WTC11 (cell line): ENCODE results near the gene ZFPM1. TPM values are rescaled to one million over a fixed set of nuclear protein-coding genes. Genes with fewer than 3 reads are reported as not detected.

Experiments
- ATAC-seq: fragments of 200-7000 bp; cut with Tn5 transposase; 2 replicates; pipeline ENCODE4 v1.10.0; 2021; ENCODE audit warnings: mild to moderate bottlenecking, moderate library complexity
- CTCF ChIA-PET: fragments of 300-600 bp; sonication (Branson Sonifier 250); formaldehyde crosslinking; loops from one replicate; lab custom pipeline; 2021; ENCODE audit warnings: antibody characterized with exemption; lab: Charles Lee
- POLR2A ChIA-PET: fragments of 350-600 bp; sonication (Branson Sonifier 250); formaldehyde crosslinking; loops from one replicate; lab custom pipeline; 2021; ENCODE audit warnings: antibody characterized with exemption; lab: Charles Lee
- DNase-seq: peaks from one replicate; pipeline ENCODE4 v3.0.0; 2021; ENCODE audit warnings: low spot score
- H3K27ac Mint-ChIP-seq: 2 replicates; pipeline ENCODE4 v1.8.0; 2021; ENCODE audit warnings: mixed read lengths
- H3K27me3 Mint-ChIP-seq: 2 replicates; pipeline ENCODE4 v1.8.0; 2021; ENCODE audit warnings: low read depth, mild to moderate bottlenecking, moderate library complexity, mixed read lengths
- H3K36me3 Mint-ChIP-seq: 2 replicates; pipeline ENCODE4 v1.8.0; 2021; ENCODE audit warnings: mixed read lengths
- H3K4me1 Mint-ChIP-seq: 2 replicates; pipeline ENCODE4 v1.8.0; 2022; ENCODE audit warnings: mixed read lengths
- H3K4me3 Mint-ChIP-seq: 2 replicates; pipeline ENCODE4 v1.8.0; 2021; ENCODE audit warnings: mild to moderate bottlenecking, moderate library complexity, mixed read lengths
- H3K9me3 Mint-ChIP-seq: 2 replicates; pipeline ENCODE4 v1.8.0; 2021; ENCODE audit warnings: mixed read lengths
- CBFB ChIP-seq: sonication (generic); formaldehyde crosslinking; IDR thresholded peaks from 2 replicates; pipeline ENCODE4 v1.8.1; 2022; ENCODE audit warnings: mild to moderate bottlenecking, low read depth, missing genetic modification reagents
- CREM ChIP-seq: sonication (generic); formaldehyde crosslinking; IDR thresholded peaks from 2 replicates; pipeline ENCODE4 v1.8.1; 2022; ENCODE audit warnings: mild to moderate bottlenecking, missing genetic modification reagents, moderate library complexity
- E2F5 ChIP-seq: sonication (generic); formaldehyde crosslinking; IDR thresholded peaks from 2 replicates; pipeline ENCODE4 v1.8.1; 2022; ENCODE audit warnings: mild to moderate bottlenecking, moderate library complexity, missing genetic modification reagents
- ETV6 ChIP-seq: sonication (generic); formaldehyde crosslinking; IDR thresholded peaks from 2 replicates; pipeline ENCODE4 v1.8.1; 2022; ENCODE audit warnings: mild to moderate bottlenecking, missing genetic modification reagents
- FOXP1 ChIP-seq: sonication (generic); formaldehyde crosslinking; IDR thresholded peaks from 2 replicates; pipeline ENCODE4 v1.8.0; 2022; ENCODE audit warnings: missing genetic modification reagents, mild to moderate bottlenecking, moderate library complexity, borderline replicate concordance
- GABPB1 ChIP-seq: sonication (generic); formaldehyde crosslinking; IDR thresholded peaks from 2 replicates; pipeline ENCODE4 v1.8.1; 2023; ENCODE audit warnings: mild to moderate bottlenecking, missing genetic modification reagents
- GRHL2 ChIP-seq: fragments of 250-450 bp; sonication (Bioruptor Pico); IDR thresholded peaks from 2 replicates; pipeline ENCODE4 v1.8.0; 2022; ENCODE audit warnings: mild to moderate bottlenecking, moderate library complexity; ENCODE audit not compliant: insufficient replicate concordance, severe bottlenecking
- NFATC4 ChIP-seq: fragments of 250-450 bp; sonication (Bioruptor Pico); IDR thresholded peaks from 2 replicates; pipeline ENCODE4 v1.9.0; 2021; ENCODE audit warnings: mild to moderate bottlenecking
- PREB ChIP-seq: sonication (generic); formaldehyde crosslinking; IDR thresholded peaks from 2 replicates; pipeline ENCODE4 v1.8.1; 2022; ENCODE audit warnings: mild to moderate bottlenecking, missing genetic modification reagents, moderate library complexity, borderline replicate concordance
- total RNA-seq: library from RNA; stranded (reverse); gene quantifications from 3 replicates; pipeline ENCODE4 v1.2.3, GENCODE V29; 2021
- TF ChIP-seq, protein P1 (sequence below): sonication (generic); formaldehyde crosslinking; IDR thresholded peaks from 2 replicates; pipeline ENCODE4 v1.8.1; 2023; ENCODE audit warnings: mild to moderate bottlenecking, missing genetic modification reagents, moderate library complexity
- TF ChIP-seq, protein P2 (sequence below): sonication (generic); formaldehyde crosslinking; IDR thresholded peaks from 2 replicates; pipeline ENCODE4 v1.8.0; 2023; ENCODE audit warnings: missing genetic modification reagents, mild to moderate bottlenecking, borderline replicate concordance
- TF ChIP-seq, protein P3 (sequence below): fragments of 200-600 bp; IDR thresholded peaks from 2 replicates; pipeline ENCODE4 v1.8.0; 2022; ENCODE audit warnings: antibody characterized with exemption
- TF ChIP-seq, protein P4 (sequence below): sonication (generic); formaldehyde crosslinking; IDR thresholded peaks from 2 replicates; pipeline ENCODE4 v1.8.1; 2023; ENCODE audit warnings: mild to moderate bottlenecking, moderate library complexity, missing genetic modification reagents
- TF ChIP-seq, protein P5 (sequence below): sonication (generic); formaldehyde crosslinking; IDR thresholded peaks from 2 replicates; pipeline ENCODE4 v1.8.0; 2022; ENCODE audit warnings: mild to moderate bottlenecking, missing genetic modification reagents
- TF ChIP-seq, protein P6 (sequence below): sonication (generic); formaldehyde crosslinking; conservative IDR thresholded peaks from 2 replicates; pipeline ENCODE4 v1.8.1; 2023; ENCODE audit warnings: mild to moderate bottlenecking, low read depth, missing genetic modification reagents, moderate library complexity

The ZFPM1 gene
- total RNA-seq, 1 experiment from 2014 or later, result 9.3 TPM

GRCh38 chr16:88437367-88437964, 15.6 kb upstream of the ZFPM1 start:
- TF ChIP-seq, protein P1, sequence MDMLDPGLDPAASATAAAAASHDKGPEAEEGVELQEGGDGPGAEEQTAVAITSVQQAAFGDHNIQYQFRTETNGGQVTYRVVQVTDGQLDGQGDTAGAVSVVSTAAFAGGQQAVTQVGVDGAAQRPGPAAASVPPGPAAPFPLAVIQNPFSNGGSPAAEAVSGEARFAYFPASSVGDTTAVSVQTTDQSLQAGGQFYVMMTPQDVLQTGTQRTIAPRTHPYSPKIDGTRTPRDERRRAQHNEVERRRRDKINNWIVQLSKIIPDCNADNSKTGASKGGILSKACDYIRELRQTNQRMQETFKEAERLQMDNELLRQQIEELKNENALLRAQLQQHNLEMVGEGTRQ, result 0 out of 2 replicates have a peak, but pooled peaks have one; percentile 19
- TF ChIP-seq ETV6, result 0 out of 2 replicates have a peak, but pooled peaks have one; percentile 12
- TF ChIP-seq PREB, result no peak
- TF ChIP-seq, protein P2, sequence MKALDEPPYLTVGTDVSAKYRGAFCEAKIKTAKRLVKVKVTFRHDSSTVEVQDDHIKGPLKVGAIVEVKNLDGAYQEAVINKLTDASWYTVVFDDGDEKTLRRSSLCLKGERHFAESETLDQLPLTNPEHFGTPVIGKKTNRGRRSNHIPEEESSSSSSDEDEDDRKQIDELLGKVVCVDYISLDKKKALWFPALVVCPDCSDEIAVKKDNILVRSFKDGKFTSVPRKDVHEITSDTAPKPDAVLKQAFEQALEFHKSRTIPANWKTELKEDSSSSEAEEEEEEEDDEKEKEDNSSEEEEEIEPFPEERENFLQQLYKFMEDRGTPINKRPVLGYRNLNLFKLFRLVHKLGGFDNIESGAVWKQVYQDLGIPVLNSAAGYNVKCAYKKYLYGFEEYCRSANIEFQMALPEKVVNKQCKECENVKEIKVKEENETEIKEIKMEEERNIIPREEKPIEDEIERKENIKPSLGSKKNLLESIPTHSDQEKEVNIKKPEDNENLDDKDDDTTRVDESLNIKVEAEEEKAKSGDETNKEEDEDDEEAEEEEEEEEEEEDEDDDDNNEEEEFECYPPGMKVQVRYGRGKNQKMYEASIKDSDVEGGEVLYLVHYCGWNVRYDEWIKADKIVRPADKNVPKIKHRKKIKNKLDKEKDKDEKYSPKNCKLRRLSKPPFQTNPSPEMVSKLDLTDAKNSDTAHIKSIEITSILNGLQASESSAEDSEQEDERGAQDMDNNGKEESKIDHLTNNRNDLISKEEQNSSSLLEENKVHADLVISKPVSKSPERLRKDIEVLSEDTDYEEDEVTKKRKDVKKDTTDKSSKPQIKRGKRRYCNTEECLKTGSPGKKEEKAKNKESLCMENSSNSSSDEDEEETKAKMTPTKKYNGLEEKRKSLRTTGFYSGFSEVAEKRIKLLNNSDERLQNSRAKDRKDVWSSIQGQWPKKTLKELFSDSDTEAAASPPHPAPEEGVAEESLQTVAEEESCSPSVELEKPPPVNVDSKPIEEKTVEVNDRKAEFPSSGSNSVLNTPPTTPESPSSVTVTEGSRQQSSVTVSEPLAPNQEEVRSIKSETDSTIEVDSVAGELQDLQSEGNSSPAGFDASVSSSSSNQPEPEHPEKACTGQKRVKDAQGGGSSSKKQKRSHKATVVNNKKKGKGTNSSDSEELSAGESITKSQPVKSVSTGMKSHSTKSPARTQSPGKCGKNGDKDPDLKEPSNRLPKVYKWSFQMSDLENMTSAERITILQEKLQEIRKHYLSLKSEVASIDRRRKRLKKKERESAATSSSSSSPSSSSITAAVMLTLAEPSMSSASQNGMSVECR (CRISPR knock-in tag), result no peak
- TF ChIP-seq GABPB1 (CRISPR knock-in tag), result 0 out of 2 replicates have a peak, but pooled peaks have one; percentile 13
- TF ChIP-seq, protein P3, sequence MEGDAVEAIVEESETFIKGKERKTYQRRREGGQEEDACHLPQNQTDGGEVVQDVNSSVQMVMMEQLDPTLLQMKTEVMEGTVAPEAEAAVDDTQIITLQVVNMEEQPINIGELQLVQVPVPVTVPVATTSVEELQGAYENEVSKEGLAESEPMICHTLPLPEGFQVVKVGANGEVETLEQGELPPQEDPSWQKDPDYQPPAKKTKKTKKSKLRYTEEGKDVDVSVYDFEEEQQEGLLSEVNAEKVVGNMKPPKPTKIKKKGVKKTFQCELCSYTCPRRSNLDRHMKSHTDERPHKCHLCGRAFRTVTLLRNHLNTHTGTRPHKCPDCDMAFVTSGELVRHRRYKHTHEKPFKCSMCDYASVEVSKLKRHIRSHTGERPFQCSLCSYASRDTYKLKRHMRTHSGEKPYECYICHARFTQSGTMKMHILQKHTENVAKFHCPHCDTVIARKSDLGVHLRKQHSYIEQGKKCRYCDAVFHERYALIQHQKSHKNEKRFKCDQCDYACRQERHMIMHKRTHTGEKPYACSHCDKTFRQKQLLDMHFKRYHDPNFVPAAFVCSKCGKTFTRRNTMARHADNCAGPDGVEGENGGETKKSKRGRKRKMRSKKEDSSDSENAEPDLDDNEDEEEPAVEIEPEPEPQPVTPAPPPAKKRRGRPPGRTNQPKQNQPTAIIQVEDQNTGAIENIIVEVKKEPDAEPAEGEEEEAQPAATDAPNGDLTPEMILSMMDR, result peak; percentile 93
- TF ChIP-seq, protein P4, sequence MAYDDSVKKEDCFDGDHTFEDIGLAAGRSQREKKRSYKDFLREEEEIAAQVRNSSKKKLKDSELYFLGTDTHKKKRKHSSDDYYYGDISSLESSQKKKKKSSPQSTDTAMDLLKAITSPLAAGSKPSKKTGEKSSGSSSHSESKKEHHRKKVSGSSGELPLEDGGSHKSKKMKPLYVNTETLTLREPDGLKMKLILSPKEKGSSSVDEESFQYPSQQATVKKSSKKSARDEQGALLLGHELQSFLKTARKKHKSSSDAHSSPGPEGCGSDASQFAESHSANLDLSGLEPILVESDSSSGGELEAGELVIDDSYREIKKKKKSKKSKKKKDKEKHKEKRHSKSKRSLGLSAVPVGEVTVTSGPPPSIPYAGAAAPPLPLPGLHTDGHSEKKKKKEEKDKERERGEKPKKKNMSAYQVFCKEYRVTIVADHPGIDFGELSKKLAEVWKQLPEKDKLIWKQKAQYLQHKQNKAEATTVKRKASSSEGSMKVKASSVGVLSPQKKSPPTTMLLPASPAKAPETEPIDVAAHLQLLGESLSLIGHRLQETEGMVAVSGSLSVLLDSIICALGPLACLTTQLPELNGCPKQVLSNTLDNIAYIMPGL (CRISPR knock-in tag), result peak; percentile 71; the same call in 1 of the 2 replicates
- TF ChIP-seq CBFB (CRISPR knock-in tag), result 0 out of 2 replicates have a peak, but pooled peaks have one; percentile 60
- DNase-seq, result peak; percentile 93
- Mint-ChIP-seq H3K36me3 (no peaks in the 10 kb centered on the region), H3K9me3 (no peaks in the 10 kb centered on the region), H3K27me3 (no peaks in the 10 kb centered on the region), H3K4me1 (no peaks in the 10 kb centered on the region), H3K27ac (no peak overlapping the region), H3K4me3 (no peak overlapping the region)
- POLR2A ChIA-PET, result no interaction called here
- CTCF ChIA-PET, result interaction anchor here (0.5 to 2.5 kb wide), 72 partner anchors 8 to 595 kb away, joined by 3 to 30 read pairs (median 4); partner anchors contain the start of genes PIEZO1, ZC3H18, ZFPM1 and ZNF469
- peak; percentile 84 for ATAC-seq

GRCh38 chr16:88438084-88438870, 14.8 kb upstream of the ZFPM1 start:
- ATAC-seq (no peak), DNase-seq (no peak)
- H3K4me1 Mint-ChIP-seq, result no peaks in the 10 kb centered on the region
- ChIA-PET CTCF (interaction anchor here (0.5 to 2.5 kb wide), 69 partner anchors 8 to 481 kb away, joined by 3 to 30 read pairs (median 5); partner anchors contain the start of genes PIEZO1, ZC3H18, ZFPM1 and ZNF469), POLR2A (no interaction called here)
- no peak overlapping the region for H3K4me3 Mint-ChIP-seq
- H3K36me3 Mint-ChIP-seq, result no peaks in the 10 kb centered on the region
- H3K9me3 Mint-ChIP-seq, result no peaks in the 10 kb centered on the region
- H3K27ac Mint-ChIP-seq, result no peak overlapping the region
- H3K27me3 Mint-ChIP-seq, result no peaks in the 10 kb centered on the region
- TF ChIP-seq, protein P5, sequence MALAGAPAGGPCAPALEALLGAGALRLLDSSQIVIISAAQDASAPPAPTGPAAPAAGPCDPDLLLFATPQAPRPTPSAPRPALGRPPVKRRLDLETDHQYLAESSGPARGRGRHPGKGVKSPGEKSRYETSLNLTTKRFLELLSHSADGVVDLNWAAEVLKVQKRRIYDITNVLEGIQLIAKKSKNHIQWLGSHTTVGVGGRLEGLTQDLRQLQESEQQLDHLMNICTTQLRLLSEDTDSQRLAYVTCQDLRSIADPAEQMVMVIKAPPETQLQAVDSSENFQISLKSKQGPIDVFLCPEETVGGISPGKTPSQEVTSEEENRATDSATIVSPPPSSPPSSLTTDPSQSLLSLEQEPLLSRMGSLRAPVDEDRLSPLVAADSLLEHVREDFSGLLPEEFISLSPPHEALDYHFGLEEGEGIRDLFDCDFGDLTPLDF (CRISPR knock-in tag), result no peak
- no peak for TF ChIP-seq FOXP1 (CRISPR knock-in tag)
- no peak for TF ChIP-seq CREM (CRISPR knock-in tag)
- no peak for TF ChIP-seq NFATC4
- TF ChIP-seq GRHL2 (CRISPR knock-in tag), result no peak
- TF ChIP-seq, protein P6, sequence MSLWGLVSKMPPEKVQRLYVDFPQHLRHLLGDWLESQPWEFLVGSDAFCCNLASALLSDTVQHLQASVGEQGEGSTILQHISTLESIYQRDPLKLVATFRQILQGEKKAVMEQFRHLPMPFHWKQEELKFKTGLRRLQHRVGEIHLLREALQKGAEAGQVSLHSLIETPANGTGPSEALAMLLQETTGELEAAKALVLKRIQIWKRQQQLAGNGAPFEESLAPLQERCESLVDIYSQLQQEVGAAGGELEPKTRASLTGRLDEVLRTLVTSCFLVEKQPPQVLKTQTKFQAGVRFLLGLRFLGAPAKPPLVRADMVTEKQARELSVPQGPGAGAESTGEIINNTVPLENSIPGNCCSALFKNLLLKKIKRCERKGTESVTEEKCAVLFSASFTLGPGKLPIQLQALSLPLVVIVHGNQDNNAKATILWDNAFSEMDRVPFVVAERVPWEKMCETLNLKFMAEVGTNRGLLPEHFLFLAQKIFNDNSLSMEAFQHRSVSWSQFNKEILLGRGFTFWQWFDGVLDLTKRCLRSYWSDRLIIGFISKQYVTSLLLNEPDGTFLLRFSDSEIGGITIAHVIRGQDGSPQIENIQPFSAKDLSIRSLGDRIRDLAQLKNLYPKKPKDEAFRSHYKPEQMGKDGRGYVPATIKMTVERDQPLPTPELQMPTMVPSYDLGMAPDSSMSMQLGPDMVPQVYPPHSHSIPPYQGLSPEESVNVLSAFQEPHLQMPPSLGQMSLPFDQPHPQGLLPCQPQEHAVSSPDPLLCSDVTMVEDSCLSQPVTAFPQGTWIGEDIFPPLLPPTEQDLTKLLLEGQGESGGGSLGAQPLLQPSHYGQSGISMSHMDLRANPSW, result no peak
- TF ChIP-seq CBFB (CRISPR knock-in tag), result no peak
- TF ChIP-seq E2F5 (CRISPR knock-in tag), result no peak
